Dermis microvascular lymphatic vessel endothelial cell (primary cell): Measurements from ENCODE around the gene STOML1. TPM values are rescaled to one million over a fixed set of nuclear protein-coding genes. Genes with fewer than 3 reads are reported as not detected.

Experiments
- DNase-seq, 2 donors: peaks; one replicate each; pipeline versions ENCODE4 v3.0.0 to v3.0.0-alpha.2; 2010; ENCODE audit warnings: low read depth in 2 of 2
- total RNA-seq: library from RNA; depleted of rRNA; stranded (reverse); fragments of >200 nt; gene quantifications from 2 replicates; pipeline ENCODE4 v1.2.1, GENCODE V29; 2014

The STOML1 gene
- total RNA-seq, 1 donor from 2014 or later, result 8.6 TPM

GRCh38 chr15:73932381-73933191, 59.5 kb downstream of the STOML1 start:
- peak in 1 of 2 donors; percentile 63 for DNase-seq

DNA sequence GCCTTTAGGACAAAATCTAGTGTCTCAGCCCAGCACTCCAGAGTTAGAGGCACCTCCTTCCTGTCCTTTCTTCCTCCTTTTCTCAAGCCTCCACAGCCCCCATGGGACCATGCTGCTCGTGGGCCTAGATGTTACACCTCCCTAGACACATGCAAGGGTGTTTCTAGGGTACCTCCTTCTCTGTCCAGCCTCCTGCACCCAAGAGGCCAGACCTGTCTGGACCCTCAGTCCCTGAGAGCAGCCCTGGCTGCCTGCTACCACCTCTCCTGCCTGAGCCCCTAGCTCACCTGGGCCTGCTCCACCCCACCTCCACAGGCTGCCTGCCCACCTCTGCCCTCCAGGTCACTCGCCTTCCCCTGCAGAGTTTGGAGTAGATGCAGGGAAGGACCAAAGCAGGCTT, 60.7 kb downstream of the STOML1 start:
- no peak for DNase-seq

DNA sequence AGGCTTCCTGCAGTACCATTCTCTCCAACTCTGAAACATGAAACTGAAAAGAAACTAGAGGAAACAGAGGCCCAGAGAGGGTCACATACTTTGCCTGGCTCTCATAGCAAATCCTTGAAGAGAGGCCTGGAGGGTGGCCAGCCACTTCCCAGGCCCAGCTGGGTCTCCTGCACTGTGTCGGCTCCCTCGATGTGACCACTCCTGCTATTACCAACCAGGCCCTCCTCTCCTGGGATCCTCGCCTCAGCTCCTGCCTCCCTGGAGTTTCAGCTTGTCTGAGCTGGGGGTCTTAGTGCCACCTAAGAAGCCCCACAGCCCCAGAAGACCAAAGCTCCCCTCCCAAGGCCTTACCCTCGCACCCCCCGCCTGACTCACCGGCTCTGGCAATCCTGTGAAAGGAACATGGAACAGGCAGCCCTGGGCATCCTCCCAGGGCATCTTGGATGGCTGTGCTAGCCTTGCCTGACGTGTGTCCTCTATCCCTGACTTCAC, 61.3 kb downstream of the STOML1 start:
- DNase-seq, result no peak

GRCh38 chr15:73930371-73930770, 61.7 kb downstream of the STOML1 start:
- no peak for DNase-seq

DNA sequence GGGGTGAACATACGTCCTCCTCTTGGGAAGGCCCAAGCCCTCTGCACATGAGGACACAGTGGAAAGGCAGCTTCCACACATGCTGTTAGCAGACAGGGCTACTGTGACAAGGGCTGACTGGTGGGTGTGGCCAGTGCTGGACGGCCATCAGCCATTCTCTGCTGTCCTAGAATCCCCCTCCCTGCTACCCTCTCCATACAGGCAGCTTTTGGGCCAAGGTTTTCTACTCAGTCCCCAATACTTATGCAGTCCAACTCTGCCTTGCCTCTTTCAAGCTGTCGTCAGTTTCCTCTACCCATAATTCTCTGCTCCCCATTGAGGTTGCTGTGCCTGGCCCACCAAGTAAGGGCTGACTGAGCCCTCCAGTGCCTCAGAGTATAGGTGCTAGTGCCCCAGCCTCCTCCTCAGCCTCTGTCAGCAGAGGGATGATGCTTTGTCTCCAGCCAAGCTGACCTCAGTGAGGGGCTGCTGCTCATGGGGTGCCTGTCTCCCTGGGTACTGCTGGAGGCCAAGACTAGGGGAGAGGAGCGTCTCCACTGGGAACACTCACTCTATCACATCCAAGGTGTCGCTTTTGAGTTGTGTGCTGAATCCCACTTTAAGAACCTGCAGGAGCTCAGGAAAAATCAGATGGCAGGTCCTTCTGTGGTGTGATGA, 63.0 kb downstream of the STOML1 start:
- DNase-seq, result no peak

Other genes starting within 250 kb of the STOML1 start
- gene INSYN1, start 238.9 kb downstream of the STOML1 start, total RNA-seq, result 0.13 and 0.51 TPM in 2 replicates
- gene TBC1D21, start 118.7 kb downstream of the STOML1 start, total RNA-seq, result not detected in 2 replicates
- 0.13 and 0.38 TPM in 2 replicates for gene LOXL1, start 65.8 kb downstream of the STOML1 start, total RNA-seq
- gene PML, start 2.4 kb upstream of the STOML1 start, total RNA-seq, result 28.9 and 62.2 TPM in 2 replicates
- gene GOLGA6A, start 90.3 kb upstream of the STOML1 start, total RNA-seq, result not detected in 2 replicates
- under 0.01 and 0.25 TPM in 2 replicates for gene ISLR2, start 138.3 kb upstream of the STOML1 start, total RNA-seq
- gene ISLR, start 181.4 kb upstream of the STOML1 start, total RNA-seq, result 0.13 TPM in 1 of 2 replicates, not detected in the other
- gene STRA6, start 210.5 kb upstream of the STOML1 start, total RNA-seq, result under 0.01 TPM in 1 of 2 replicates, not detected in the other
- not detected in 2 replicates for gene CCDC33, start 244.0 kb upstream of the STOML1 start, total RNA-seq